HG03108 (cell line): ENCODE measurements around the gene MYL4.
"Not testable (repeated sequence)": the region's sequence is repeated elsewhere in the genome, so short reads cannot be mapped to it uniquely, and the experiment has no call there.

ENCODE experiments used
- ATAC-seq: cut with Tn5 transposase; IDR thresholded peaks from one replicate; pipeline ENCODE4 v1.9.1; 2021; ENCODE audit warnings: moderate library complexity; ENCODE audit not compliant: unreplicated experiment

The MYL4 gene

GRCh38 chr17:47219621-47220475, 10.7 kb downstream of the MYL4 start:
- ATAC-seq = no peak

- no peak for ATAC-seq
These were observed 11.4 kb downstream of the MYL4 start for GRCh38 chr17:47220531-47220999.

- no peak for ATAC-seq
These were observed 12.0 kb downstream of the MYL4 start for GRCh38 chr17:47221154-47221553.

GRCh38 chr17:47222047-47222446, 12.9 kb downstream of the MYL4 start:
- no peak for ATAC-seq

- ATAC-seq = no peak
These were observed 13.9 kb downstream of the MYL4 start for GRCh38 chr17:47223007-47223406.

GRCh38 chr17:47223460-47223859, 14.3 kb downstream of the MYL4 start:
- ATAC-seq = no peak

GRCh38 chr17:47224077-47224476, 14.9 kb downstream of the MYL4 start:
- ATAC-seq = not testable (repeated sequence)

GRCh38 chr17:47224966-47225365, 15.8 kb downstream of the MYL4 start:
- ATAC-seq = no peak

GRCh38 chr17:47225436-47225858, 16.3 kb downstream of the MYL4 start:
- no peak for ATAC-seq

GRCh38 chr17:47225911-47226688, 17.0 kb downstream of the MYL4 start:
- ATAC-seq = no peak

GRCh38 chr17:47227862-47228261, 18.7 kb downstream of the MYL4 start:
- no peak for ATAC-seq

- ATAC-seq = peak; percentile 68
These were observed 20.6 kb downstream of the MYL4 start for GRCh38 chr17:47229535-47230443.

GRCh38 chr17:47230864-47231263, 21.7 kb downstream of the MYL4 start:
- ATAC-seq = no peak

- ATAC-seq = no peak
These were observed 22.2 kb downstream of the MYL4 start for GRCh38 chr17:47231334-47231733.

GRCh38 chr17:47231866-47232265, 22.7 kb downstream of the MYL4 start:
- ATAC-seq = no peak

- no peak for ATAC-seq
These were observed 23.3 kb downstream of the MYL4 start for GRCh38 chr17:47232465-47232864.

- ATAC-seq = no peak
These were observed 26.4 kb downstream of the MYL4 start for GRCh38 chr17:47235506-47235905.

GRCh38 chr17:47235923-47236322, 26.8 kb downstream of the MYL4 start:
- no peak for ATAC-seq

- ATAC-seq = no peak
These were observed 28.7 kb downstream of the MYL4 start for GRCh38 chr17:47237841-47238240.

- ATAC-seq = no peak
These were observed 29.3 kb downstream of the MYL4 start for GRCh38 chr17:47238321-47239010.
